ENCODE data around the gene ALG6.
"Not testable (repeated sequence)": the region's sequence is repeated elsewhere in the genome, so short reads cannot be mapped to it uniquely, and the experiment has no call there.

Gene ALG6

DNA sequence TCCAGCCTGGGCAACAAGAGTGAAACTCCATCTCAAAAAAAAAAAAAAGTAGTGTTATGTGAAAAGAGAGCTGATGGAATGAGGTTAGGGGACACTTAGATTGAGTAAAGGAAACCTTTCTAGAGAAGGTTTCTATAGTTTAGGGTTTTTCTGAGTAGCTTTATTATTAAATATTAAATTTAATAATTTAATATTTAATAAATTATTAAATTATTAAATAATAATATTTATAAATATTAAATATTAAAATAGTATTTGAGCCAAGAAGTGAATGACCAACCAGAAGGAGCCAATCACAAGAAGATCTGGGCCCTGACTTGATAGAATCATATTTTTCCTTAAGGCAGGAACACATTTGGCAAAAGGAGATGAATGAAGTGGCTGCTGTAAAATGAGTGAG lies 50.7 kb downstream of the ALG6 start:
- no peak for FAIRE-seq

DNA sequence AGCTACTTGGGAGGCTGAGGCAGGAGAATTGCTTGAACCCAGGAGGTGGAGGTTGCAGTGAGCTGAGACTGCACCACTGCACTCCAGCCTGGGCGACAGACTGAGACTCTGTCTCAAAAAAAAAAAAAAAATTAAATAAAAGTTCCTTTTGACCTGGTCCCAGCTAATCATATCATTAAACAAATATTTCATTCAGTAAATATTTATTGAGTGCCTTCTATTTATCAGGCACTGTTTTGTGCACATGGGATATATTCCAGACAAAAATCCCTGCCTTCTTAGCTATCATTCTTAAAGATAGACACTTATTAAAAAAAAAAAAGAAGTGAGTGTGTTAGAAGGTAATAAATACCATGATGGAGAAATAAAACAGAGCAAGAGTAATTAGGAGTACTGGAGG lies 53.3 kb downstream of the ALG6 start:
- FAIRE-seq, result not testable (repeated sequence)

DNA sequence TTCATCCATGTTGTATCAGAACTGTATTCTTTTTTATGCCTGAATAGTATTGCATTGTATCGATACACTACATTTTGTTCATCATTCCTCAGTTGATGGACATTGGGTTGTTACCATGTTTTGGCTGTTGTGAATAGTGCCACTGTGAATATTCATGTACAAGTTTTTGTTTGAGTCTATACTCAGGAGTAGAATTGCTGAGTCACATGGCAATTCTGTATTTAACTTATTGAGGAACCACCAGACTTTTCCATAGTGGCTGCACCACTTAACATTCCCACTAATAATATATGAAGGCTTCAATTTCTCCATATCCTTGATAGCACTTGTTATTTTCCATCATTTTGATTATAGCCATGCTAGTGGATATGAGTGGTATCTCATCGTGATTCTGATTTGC lies 56.2 kb downstream of the ALG6 start:
- FAIRE-seq, result no peak

DNA sequence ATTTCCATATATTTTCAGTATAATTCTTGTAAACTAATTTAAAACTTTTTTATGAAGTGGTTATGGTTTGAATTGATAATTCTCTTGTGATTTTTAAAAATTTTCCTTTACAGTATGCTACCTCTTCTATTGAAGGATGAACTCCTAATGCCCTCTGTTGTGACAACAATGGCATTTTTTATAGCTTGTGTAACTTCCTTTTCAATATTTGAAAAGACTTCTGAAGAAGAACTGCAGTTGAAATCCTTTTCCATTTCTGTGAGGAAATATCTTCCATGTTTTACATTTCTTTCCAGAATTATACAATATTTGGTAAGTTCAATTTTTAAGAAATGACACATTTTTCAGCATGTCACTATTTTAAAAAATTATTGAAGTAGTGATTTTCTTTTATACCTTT lies 61.4 kb downstream of the ALG6 start:
- no peak for FAIRE-seq

DNA sequence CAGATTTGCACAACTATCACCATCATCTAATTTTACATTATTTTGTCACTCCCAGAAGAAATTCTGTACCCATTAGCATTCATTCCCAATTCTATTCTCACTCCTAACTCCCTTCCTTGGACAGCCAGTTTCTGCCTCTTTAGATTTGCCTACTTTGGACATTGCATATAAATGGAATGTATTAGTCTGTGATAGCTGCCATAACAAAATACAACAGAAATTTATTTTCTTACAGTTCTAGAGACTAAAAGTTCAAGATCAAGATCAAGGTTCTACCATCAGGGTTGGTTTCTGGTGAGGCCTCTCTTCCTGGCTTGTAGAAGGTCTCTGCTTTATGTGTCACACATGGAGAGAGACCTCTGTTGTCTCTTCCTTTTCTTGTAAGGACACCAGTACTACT lies 61.9 kb downstream of the ALG6 start:
- FAIRE-seq, result no peak

DNA sequence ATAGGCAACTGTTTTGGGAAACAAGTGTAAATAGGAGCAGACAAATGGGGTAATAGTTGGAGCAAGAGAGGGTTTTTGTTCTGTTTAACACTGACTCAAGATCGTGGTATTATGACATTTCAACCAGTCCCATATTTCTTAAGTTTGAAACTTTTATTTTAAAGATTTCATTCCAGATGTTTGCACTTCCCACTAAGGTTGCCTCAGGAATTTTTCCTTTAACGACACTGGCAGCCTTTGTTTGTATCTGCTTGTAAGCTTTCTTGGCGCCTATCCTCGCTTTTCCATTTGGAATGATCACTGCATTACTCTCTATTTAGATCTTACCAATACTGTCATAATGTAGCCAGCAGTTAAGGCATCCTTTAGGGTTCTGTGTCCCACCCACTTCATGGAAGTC lies 67.7 kb downstream of the ALG6 start:
- no peak for FAIRE-seq

DNA sequence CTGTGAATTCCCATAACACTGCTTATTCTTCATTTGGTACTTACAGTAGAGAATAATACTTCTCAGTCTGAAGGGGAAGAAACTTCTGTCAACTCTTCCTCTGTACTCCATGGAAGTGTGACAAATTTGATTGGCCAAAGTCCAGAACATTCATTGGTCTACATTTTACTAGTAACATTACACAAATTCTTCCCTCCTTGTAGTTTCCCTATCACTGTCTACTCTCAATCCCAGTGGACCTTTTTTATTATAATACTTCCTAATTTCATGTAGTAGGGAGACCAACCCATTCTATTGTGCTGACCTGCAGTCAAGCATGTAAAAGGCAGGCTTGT lies 74.7 kb downstream of the ALG6 start:
- FAIRE-seq, result no peak

DNA sequence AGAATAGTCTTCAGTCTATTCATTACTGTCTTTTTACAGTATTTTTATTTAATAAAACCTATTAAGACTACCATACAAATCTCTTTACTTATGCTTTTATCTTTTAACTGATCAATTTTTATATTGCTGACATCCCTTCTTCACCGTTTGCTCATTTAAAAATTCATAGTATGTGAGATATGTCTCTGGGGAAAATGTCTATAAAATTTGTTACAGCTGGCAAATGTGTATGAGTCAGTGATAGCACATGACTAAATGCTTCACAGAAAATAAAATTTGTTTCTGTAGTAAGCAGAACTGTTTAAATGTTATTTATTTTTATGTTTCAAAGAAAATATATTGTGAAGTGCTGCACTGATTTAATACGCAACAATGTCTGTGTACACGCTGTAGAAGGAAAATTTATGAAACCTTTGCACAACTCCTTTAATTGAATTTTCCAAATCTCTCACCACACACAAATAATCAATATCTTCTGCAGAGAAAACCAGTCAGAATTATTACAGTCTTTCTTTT lies 81.4 kb downstream of the ALG6 start:
- no peak for FAIRE-seq

DNA sequence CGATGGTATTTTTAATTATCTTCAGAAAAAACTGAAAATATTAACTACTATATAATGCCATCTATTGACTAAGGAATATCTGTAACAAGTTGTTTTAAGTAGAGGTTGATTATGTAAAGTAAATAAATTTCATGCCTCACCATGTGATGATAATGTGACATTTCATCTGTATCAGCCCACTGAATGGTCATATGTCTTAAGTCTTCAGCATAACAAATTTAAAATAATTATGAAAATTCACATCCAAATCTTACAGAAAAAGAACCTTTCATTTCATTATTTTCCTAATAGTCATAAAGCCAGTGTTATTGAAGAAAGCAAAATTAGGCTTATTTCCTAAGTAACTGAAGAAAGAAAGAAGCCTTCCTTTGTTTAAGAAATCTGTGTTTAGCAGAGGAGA lies 83.0 kb downstream of the ALG6 start:
- FAIRE-seq, result no peak

DNA sequence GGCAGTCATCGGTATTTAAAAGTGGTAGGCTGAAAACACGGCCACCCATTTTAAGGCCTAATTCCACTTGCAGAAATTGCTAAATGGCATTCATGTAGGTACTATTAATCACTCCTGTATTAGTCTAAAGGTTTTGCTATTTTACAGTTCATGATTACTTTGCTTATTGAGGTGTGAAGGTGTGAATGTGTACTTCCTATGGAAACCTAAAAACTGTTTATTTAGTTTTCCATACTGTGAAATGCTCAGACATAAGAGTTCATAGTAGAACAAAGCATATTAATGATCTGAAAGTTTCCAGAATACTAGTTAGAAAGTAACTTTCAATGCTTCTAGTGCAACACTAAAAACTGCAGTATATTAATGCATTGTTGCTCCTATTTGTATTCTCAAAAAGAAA lies 85.8 kb downstream of the ALG6 start:
- no peak for FAIRE-seq

DNA sequence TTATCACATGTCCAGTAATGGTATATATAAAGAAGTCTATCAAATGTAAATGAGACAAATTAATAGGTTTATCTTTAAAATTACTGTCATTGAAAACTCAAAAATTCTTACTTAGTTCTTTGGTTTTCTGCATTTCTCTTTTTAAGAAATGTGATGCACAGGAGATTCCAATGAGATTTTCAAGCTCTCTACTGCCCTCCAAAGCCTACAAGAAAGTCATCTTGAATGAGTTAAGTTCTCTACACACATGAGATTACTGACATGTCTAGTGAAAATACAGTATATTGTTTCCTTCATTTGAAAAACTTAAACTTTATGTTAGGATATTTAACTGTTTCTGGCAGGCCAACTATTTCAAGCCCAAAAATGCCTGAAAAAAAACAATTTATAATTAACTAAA lies 86.8 kb downstream of the ALG6 start:
- peak; percentile 88 for FAIRE-seq

DNA sequence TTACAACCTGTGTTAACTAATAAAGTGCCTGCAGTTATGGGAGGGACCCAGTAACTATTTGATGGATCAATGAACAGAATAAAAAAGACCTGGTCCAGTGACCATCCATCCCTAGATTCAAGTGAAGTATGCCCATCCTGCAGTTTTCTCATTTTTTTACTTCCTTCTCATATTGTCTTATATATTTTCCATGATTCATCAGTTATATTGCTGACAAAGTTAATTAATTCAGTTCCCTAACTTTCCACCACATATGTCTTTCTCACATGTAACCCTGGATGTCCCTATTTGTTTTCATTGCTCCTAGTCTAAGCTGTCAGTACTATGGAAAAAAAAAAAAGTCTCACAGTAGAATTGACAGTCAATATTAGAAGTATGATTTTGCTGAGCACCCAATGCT lies 91.3 kb downstream of the ALG6 start:
- no peak for FAIRE-seq

DNA sequence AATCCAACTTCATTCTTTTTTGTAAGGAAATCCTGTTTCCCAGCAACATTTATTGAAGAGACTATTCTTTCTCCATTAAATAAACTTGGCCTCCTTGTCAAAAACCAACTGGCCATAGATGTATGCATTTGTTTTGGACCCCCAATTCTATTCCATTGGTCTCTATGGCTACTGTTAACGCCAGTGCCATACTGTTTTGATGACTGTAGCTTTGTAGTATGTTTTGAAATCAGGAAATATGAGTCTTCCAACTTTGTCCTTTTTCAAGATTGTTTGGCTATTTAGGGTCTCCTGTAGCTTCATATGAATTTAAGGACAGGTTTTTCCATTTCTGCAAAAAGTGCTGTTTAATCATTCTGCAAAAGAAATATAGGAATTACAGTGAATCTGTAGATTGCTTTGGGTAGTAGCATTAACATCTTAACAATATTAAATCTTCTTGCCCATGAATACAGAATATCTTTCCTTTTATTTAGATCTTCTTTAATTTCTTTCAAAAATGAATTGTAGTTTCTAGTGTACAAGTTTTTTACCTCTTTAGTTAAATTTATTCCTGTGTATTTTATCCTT lies 94.3 kb downstream of the ALG6 start:
- FAIRE-seq, result no peak

DNA sequence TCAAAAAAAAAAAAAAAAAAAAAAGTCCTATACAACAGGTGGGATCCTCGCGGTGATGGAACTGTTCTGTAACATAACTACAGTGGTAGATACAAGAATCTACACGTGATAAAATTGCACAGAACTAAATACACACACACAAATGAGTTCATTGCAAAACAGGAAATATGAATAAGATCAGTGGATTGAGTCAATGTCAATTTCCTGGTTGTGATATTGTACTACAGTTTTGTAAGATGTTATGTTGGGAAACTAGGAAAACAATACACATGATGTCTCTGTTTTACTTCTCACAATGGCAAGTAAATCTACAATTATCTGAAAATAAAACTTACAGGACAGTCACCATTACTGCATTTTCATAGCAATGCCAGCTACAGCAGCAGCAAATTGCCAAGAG lies 95.8 kb downstream of the ALG6 start:
- no peak for FAIRE-seq

DNA sequence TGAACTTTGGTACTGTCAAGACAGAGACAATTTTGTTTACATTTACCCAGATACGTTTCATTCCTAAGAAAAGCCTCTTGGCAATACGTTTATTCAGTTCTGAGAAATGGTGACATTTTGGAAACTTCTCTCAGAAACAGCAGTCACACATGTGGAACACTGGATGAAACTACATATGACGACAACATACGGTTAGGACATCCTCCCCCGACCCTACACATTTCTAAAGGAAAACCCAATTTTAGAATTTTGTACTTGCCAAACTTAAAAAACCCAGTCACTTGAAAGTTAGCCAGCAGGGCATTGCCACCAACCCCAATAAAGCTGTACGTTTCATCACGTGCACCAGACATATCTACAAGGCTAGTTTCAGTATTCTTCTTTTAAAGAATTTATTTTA lies 98.8 kb downstream of the ALG6 start:
- FAIRE-seq, result no peak

DNA sequence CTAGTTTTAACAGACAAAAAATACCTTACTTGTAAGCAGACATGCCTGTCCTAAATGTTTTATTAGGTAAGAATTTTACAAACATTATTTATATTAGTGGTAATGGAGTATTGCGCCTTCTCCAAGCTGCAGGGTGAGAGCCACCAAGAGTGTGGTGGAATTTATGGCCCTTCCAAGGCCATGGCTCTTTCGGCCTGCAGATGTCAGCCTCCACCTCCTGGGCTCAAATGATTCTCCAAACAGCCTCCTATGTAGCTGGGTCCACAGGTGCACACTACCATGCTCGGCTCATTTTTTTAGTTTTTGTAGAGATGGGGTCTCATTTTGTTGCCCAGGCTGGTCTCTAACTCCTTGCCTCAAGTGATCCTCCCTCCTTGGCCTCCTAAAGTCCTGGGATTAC lies 99.3 kb downstream of the ALG6 start:
- FAIRE-seq, result no peak

DNA sequence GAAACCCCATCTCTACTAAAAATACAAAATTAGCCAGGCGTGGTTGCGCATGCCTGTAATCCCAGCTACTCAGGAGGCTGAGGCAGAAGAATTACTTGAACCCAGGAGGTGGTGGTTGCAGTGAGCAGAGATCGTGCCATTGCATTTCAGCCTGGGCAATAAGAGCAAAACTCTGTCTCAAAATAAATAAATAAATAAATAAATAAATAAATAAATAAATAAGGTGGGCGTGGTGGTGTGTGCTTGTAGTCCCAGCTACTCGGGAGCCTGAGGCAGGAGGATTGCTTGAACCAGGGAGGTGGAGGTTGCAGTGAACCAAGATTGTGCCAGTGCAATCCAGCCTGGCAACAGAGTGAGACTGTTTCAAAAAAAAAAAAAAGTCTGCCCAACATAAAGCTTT lies 101.3 kb downstream of the ALG6 start:
- not testable (repeated sequence) for FAIRE-seq

DNA sequence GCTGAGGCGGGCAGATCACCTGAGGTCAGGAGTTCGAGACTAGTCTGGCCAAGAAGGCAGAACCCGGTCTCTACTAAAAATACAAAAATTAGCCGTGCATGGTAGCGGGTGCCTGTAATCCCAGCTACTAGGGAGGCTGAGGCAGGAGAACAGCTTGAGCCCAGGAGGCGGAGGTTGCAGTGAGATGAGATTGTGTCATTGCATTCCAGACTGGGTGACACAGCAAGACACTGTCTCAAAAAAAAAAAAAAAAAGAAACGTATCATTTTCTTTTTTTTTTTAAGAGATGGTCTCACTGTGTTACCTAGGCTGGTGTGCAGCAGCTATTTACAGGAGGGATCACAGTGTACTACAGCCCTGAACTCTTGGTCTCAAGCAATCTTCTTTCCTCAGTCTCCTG lies 108.3 kb downstream of the ALG6 start:
- no peak for FAIRE-seq

DNA sequence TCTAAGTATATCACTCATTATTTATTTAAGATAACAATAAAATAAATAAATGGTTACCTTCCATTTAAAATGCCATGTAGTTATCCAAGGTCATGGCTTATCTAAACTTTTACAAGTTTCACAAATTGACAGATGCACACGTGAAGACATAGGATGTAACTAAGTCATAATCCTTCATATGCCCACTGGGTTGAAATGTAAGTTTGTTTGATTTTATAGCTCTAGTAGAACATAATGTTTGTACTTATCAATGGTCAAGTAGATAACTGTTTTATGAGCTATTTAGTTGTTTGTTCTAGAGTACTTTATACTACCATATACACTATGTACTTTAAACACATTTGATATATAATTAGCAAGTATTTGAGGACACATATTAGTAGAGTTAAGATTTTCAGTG lies 112.6 kb downstream of the ALG6 start:
- FAIRE-seq, result no peak

DNA sequence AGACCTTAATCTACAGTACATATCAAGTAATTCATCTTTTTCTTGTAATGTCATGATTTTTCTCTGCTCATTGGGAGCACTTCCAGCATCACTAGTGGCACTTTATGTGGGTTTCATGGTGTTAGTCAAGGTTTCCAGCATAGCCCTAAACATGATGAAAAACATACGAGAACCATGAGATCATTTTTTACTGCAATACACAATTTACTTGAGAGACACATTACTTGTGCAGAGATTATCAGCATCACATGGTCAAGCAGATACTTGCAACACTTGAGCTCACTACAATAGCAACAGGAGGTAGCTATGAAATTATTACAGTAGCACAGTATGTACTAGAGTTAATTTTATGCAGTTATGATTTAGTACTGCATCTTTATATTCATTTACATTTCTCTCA lies 119.2 kb downstream of the ALG6 start:
- no peak for FAIRE-seq

DNA sequence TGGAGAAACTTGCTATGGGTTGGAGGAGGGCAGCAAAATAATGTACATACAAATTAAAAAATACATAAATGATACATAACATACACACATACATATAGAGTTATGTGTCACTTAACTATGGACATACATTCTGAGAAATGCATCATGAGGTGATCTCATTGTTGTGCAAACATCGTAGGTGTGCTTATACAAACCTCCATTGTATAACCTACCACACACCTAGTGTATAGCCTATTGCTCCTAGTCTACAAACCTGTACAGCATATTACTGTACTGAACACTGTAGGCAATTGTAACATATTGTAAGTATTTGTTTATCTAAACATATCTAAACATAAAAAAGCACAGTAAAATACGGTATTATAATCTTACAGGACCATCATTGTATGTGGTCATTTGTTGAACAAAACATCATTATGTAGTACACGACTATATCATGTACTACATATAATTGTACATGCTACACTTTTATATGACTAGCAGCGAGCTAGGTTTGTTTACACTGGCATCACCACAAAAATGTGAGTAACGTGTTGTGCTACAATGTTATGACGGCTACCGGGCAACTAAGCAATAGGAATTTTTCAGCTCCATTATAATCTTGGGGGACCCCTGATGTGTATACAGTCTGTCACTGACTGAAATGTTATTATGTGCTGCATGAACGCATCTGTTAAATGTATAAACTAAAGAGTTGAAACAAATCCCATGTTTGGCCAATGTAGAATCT lies 120.1 kb downstream of the ALG6 start:
- FAIRE-seq, result no peak
